Trophoblast cell (in vitro differentiated cells and primary cell): ENCODE data around the gene FRMD4A.

ENCODE experiments used
- DNase-seq, 2 donors: peaks; one replicate each; pipeline ENCODE4 v3.0.0-alpha.2; 2016
- H2AFZ ChIP-seq: 2 replicates; pipeline ENCODE4 v1.6.1; 2013; ENCODE audit warnings: low read length, moderate library complexity, mild to moderate bottlenecking; ENCODE audit not compliant: insufficient read depth, poor library complexity
- H2AK5ac ChIP-seq: 2 replicates; pipeline ENCODE4 v1.6.1; 2013; ENCODE audit warnings: mild to moderate bottlenecking, low read length
- H2BK120ac ChIP-seq: 2 replicates; pipeline ENCODE4 v1.6.1; 2013; ENCODE audit warnings: low read length, mild to moderate bottlenecking, moderate library complexity; ENCODE audit not compliant: insufficient read depth, poor library complexity
- H2BK12ac ChIP-seq: 2 replicates; pipeline ENCODE4 v1.6.1; 2013; ENCODE audit warnings: mild to moderate bottlenecking, low read length, moderate library complexity
- H2BK5ac ChIP-seq: 2 replicates; pipeline ENCODE4 v1.6.1; 2013; ENCODE audit warnings: low read length, low read depth, moderate library complexity, mild to moderate bottlenecking; ENCODE audit not compliant: poor library complexity
- H3K14ac ChIP-seq: 2 replicates; pipeline ENCODE4 v1.6.1; 2013; ENCODE audit warnings: mild to moderate bottlenecking, low read length
- H3K18ac ChIP-seq: 2 replicates; pipeline ENCODE4 v1.6.1; 2013; ENCODE audit warnings: mild to moderate bottlenecking, low read length
- H3K23ac ChIP-seq: 2 replicates; pipeline ENCODE4 v1.6.1; 2013; ENCODE audit warnings: low read length
- H3K27ac ChIP-seq: 2 replicates; pipeline ENCODE4 v1.5.1; 2013; ENCODE audit warnings: low read depth, mild to moderate bottlenecking, inconsistent platforms, low read length, moderate library complexity
- H3K27me3 ChIP-seq: 2 replicates; pipeline ENCODE4 v1.6.1; 2013; ENCODE audit warnings: inconsistent platforms, mild to moderate bottlenecking, low read length, moderate library complexity; ENCODE audit not compliant: insufficient read depth
- H3K36me3 ChIP-seq, 2 experiments: 1 replicate in 1 of 2; 2 replicates in 1 of 2; pipeline ENCODE4 v1.6.1; 2013; ENCODE audit warnings: low read length in 2 of 2, mild to moderate bottlenecking in 2 of 2, moderate library complexity in 1 of 2; ENCODE audit not compliant: insufficient read depth in 2 of 2, control insufficient read depth in 1 of 2
- H3K4ac ChIP-seq: 2 replicates; pipeline ENCODE4 v1.6.1; 2013; ENCODE audit warnings: low read depth, mild to moderate bottlenecking, low read length, moderate library complexity
- H3K4me1 ChIP-seq, 2 experiments: 1 replicate in 1 of 2; 2 replicates in 1 of 2; pipeline ENCODE4 v1.6.1; 2013; ENCODE audit warnings: low read length in 2 of 2, mild to moderate bottlenecking in 2 of 2, moderate library complexity in 1 of 2; ENCODE audit not compliant: insufficient read depth in 2 of 2, control insufficient read depth in 1 of 2
- H3K4me2 ChIP-seq: 2 replicates; pipeline ENCODE4 v1.6.1; 2013; ENCODE audit warnings: inconsistent platforms, mild to moderate bottlenecking, low read length, moderate library complexity
- H3K4me3 ChIP-seq: 2 replicates; pipeline ENCODE4 v1.5.1; 2013; ENCODE audit warnings: mild to moderate bottlenecking, low read depth, low read length, inconsistent platforms
- H3K79me1 ChIP-seq: one replicate; pipeline ENCODE4 v1.6.1; 2013; ENCODE audit warnings: low read length
- H3K79me2 ChIP-seq: 2 replicates; pipeline ENCODE4 v1.6.1; 2013; ENCODE audit warnings: low read length, mild to moderate bottlenecking; ENCODE audit not compliant: control insufficient read depth, insufficient read depth, poor library complexity
- H3K9ac ChIP-seq: 2 replicates; pipeline ENCODE4 v1.6.1; 2013; ENCODE audit warnings: mild to moderate bottlenecking, low read length
- H3K9me3 ChIP-seq: 2 replicates; pipeline ENCODE4 v1.6.1; 2013; ENCODE audit warnings: low read depth, mild to moderate bottlenecking, control low read depth, inconsistent platforms, low read length; ENCODE audit not compliant: insufficient read depth
- H4K12ac ChIP-seq: 2 replicates; pipeline ENCODE4 v1.6.1; 2013; ENCODE audit warnings: low read depth, mild to moderate bottlenecking, low read length, moderate library complexity
- H4K8ac ChIP-seq: 2 replicates; pipeline ENCODE4 v1.6.1; 2013; ENCODE audit warnings: low read depth, mild to moderate bottlenecking, low read length, moderate library complexity
- H4K91ac ChIP-seq: one replicate; pipeline ENCODE4 v1.6.1; 2013; ENCODE audit warnings: low read depth, mild to moderate bottlenecking, low read length, moderate library complexity
- WGBS: extraction: QIAGEN DNeasy Blood & Tissue Kit; methylation state at CpG from one replicate; pipeline ENCODE4 v1.1.7; 2013; ENCODE audit warnings: missing lambda C conversion rate; ENCODE audit not compliant: insufficient read length, insufficient coverage; ENCODE audit errors: extremely low coverage; 5-methylcytosine and 5-hydroxymethylcytosine counted together

FRMD4A gene

DNA sequence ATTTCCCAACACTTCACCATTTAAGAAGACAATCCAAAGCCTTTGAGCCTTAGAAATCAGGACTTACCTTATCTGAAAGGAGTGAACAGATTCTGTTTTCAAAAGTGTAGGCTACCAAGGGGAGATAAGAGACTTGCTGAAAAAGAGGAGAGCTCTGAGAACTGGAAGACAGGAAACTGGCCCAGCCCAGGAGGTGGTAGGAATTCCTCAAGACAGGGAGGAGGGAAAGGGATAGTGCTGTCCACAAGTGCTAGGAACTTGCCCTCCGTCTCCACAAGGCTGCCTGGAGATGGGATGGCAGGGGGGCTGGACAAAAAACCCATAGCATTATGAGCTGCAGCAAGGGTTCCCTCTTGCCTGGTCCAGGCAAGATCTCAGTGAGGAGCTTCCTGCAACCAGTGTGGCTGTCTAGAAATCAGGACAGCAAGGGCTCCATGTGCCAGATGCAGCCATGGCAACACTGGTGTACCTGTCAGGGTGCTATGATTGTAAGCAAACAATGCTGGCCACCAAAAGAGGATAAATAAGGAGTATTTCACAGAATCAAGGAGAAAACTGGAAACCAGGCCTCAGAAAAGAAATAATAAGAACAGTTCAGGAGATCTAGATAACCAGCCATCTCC, 22.7 kb upstream of the FRMD4A start:
- no peak overlapping the region for H4K8ac ChIP-seq
- H3K79me2 ChIP-seq, result no peaks in the 10 kb centered on the region
- no peaks in the 10 kb centered on the region for H3K36me3 ChIP-seq
- H3K4me1 ChIP-seq, result peaks cover 0 to 2% of the 10 kb centered on the region in 2 experiments
- peak overlapping the region; percentile 24 for H3K9ac ChIP-seq
- H2BK120ac ChIP-seq, result no peak overlapping the region
- no peaks in the 10 kb centered on the region for H3K27me3 ChIP-seq
- H3K79me1 ChIP-seq, result no peaks in the 10 kb centered on the region
- WGBS, result no CpG with 5 or more reads among the region's 1 CpG
- H3K27ac ChIP-seq, result no peak overlapping the region
- H2BK5ac ChIP-seq, result no peak overlapping the region
- no peak overlapping the region for H3K4me3 ChIP-seq
- H3K18ac ChIP-seq, result no peak overlapping the region
- no peak overlapping the region for H3K14ac ChIP-seq
- no peak overlapping the region for H2BK12ac ChIP-seq
- no peak overlapping the region for H4K12ac ChIP-seq
- H3K23ac ChIP-seq, result no peak overlapping the region
- DNase-seq, result no peak
- H2AK5ac ChIP-seq, result no peak overlapping the region
- H2AFZ ChIP-seq, result no peak overlapping the region
- H3K4ac ChIP-seq, result no peak overlapping the region
- H4K91ac ChIP-seq, result no peak overlapping the region
- no peak overlapping the region for H3K4me2 ChIP-seq
- no peaks in the 10 kb centered on the region for H3K9me3 ChIP-seq

- H4K91ac ChIP-seq, result no peak overlapping the region
- no peak overlapping the region for H2AFZ ChIP-seq
- no CpG with 5 or more reads among the region's 4 CpGs for WGBS
- H3K4me2 ChIP-seq, result no peak overlapping the region
- H4K8ac ChIP-seq, result no peak overlapping the region
- H3K27ac ChIP-seq, result no peak overlapping the region
- H2BK12ac ChIP-seq, result no peak overlapping the region
- no peaks in the 10 kb centered on the region for H3K36me3 ChIP-seq
- no peak overlapping the region for H3K4ac ChIP-seq
- no peaks in the 10 kb centered on the region for H3K9me3 ChIP-seq
- no peaks in the 10 kb centered on the region for H3K79me2 ChIP-seq
- no peak overlapping the region for H3K4me3 ChIP-seq
- H2AK5ac ChIP-seq, result no peak overlapping the region
- H3K4me1 ChIP-seq, result peaks cover 0 to 2% of the 10 kb centered on the region in 2 experiments
- H2BK120ac ChIP-seq, result no peak overlapping the region
- no peak overlapping the region for H4K12ac ChIP-seq
- H3K9ac ChIP-seq, result no peak overlapping the region
- no peaks in the 10 kb centered on the region for H3K79me1 ChIP-seq
- no peak overlapping the region for H3K23ac ChIP-seq
- peak in 1 of 2 donors; percentile 56 for DNase-seq
- no peak overlapping the region for H3K18ac ChIP-seq
- no peaks in the 10 kb centered on the region for H3K27me3 ChIP-seq
- H2BK5ac ChIP-seq, result no peak overlapping the region
- no peak overlapping the region for H3K14ac ChIP-seq
These were observed 19.3 kb upstream of the FRMD4A start for GRCh38 chr10:14350006-14350405.

- H3K4me1 ChIP-seq, result peaks cover 0 to 2% of the 10 kb centered on the region in 2 experiments
These were observed 18.4 kb upstream of the FRMD4A start for GRCh38 chr10:14349081-14349480.

DNA sequence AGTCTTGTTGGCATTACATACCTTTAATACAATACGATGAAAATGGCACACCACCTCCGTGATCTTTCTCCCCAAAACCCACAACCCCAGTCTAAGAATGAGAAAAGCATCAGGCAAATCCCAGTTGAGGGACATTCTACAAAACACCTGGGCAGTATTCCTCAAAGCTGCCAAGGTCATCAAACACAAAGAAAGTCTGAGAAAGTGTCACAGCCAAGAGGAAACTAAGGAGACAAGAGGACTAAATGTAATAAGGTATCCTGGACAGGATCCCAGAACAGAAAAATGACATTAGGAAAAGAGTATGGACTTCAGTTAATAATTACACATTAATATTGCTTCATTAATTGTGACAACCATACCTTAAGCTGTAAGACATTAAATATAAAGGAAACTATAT, 14.5 kb upstream of the FRMD4A start:
- Histone ChIP-seq H2BK5ac (no peak overlapping the region), H3K9me3 (peaks cover 3% of the 10 kb centered on the region), H2BK120ac (no peak overlapping the region), H3K79me1 (no peaks in the 10 kb centered on the region), H2AK5ac (no peak overlapping the region), H2BK12ac (no peak overlapping the region), H3K79me2 (no peaks in the 10 kb centered on the region), H3K9ac (no peak overlapping the region), H3K18ac (no peak overlapping the region), H2AFZ (no peak overlapping the region), H3K4me2 (no peak overlapping the region), H3K4me1 (no peaks in the 10 kb centered on the region), H3K4ac (no peak overlapping the region), H3K23ac (no peak overlapping the region), H3K27ac (no peak overlapping the region), H4K91ac (no peak overlapping the region), H4K12ac (no peak overlapping the region), H3K27me3 (no peaks in the 10 kb centered on the region), H3K4me3 (no peak overlapping the region), H4K8ac (no peak overlapping the region), H3K36me3 (no peaks in the 10 kb centered on the region), H3K14ac (no peak overlapping the region)
- no CpG with 5 or more reads among the region's 2 CpGs for WGBS
- DNase-seq, result no peak

More at GRCh38 chr10:14349081-14349480, 18.4 kb upstream of the FRMD4A start:
- no peak overlapping the region for H3K14ac ChIP-seq
- no peaks in the 10 kb centered on the region for H3K79me1 ChIP-seq
- H4K8ac ChIP-seq, result no peak overlapping the region
- H3K79me2 ChIP-seq, result no peaks in the 10 kb centered on the region
- no peak overlapping the region for H2BK120ac ChIP-seq
- H2BK5ac ChIP-seq, result no peak overlapping the region
- H3K27me3 ChIP-seq, result no peaks in the 10 kb centered on the region
- no peak overlapping the region for H3K4ac ChIP-seq
- no peak overlapping the region for H2AK5ac ChIP-seq
- no peak overlapping the region for H4K91ac ChIP-seq
- no peak overlapping the region for H3K9ac ChIP-seq
- DNase-seq, result no peak
- H4K12ac ChIP-seq, result no peak overlapping the region
- no peak overlapping the region for H3K27ac ChIP-seq
- no peaks in the 10 kb centered on the region for H3K36me3 ChIP-seq
- peak overlapping the region; percentile 21 for H2AFZ ChIP-seq
- H3K4me3 ChIP-seq, result no peak overlapping the region
- H3K4me2 ChIP-seq, result no peak overlapping the region
- H3K23ac ChIP-seq, result no peak overlapping the region
- no peak overlapping the region for H2BK12ac ChIP-seq
- H3K9me3 ChIP-seq, result no peaks in the 10 kb centered on the region
- H3K18ac ChIP-seq, result no peak overlapping the region
- no CpG with 5 or more reads among the region's 2 CpGs for WGBS
